Activated CD8-positive, alpha-beta memory T cell treated with anti-CD3 and anti-CD28 coated beads, Interleukin-2, amount 50 U/mL, for 48 hours (primary cell): ENCODE measurements around the gene FAM193B.

ENCODE experiments used
- DNase-seq: peaks from one replicate; pipeline ENCODE4 v3.0.0-alpha.2; 2020

The FAM193B gene

GRCh38 chr5:177483042-177483441 is 71.3 kb downstream of the FAM193B start:
- DNase-seq = no peak

GRCh38 chr5:177482359-177482795 is 72.0 kb downstream of the FAM193B start:
- DNase-seq = no peak

- no peak for DNase-seq
Observed at GRCh38 chr5:177479774-177480173, 74.6 kb downstream of the FAM193B start.

- peak; percentile 76 for DNase-seq
Observed at GRCh38 chr5:177478711-177479646, 75.4 kb downstream of the FAM193B start.

GRCh38 chr5:177477701-177478477 is 76.5 kb downstream of the FAM193B start:
- no peak for DNase-seq

- no peak for DNase-seq
Observed at GRCh38 chr5:177476531-177477233, 77.7 kb downstream of the FAM193B start.

- DNase-seq = no peak
Observed at GRCh38 chr5:177475563-177476427, 78.6 kb downstream of the FAM193B start.

GRCh38 chr5:177474846-177475562 is 79.4 kb downstream of the FAM193B start:
- DNase-seq = no peak

GRCh38 chr5:177474002-177474476 is 80.3 kb downstream of the FAM193B start:
- DNase-seq = no peak

- no peak for DNase-seq
Observed at GRCh38 chr5:177473443-177474001, 80.8 kb downstream of the FAM193B start, which contains the start of gene DBN1. Gene DBN1 (minus strand): TSS chr5:177473634. CDS start chr5:177473521, 113 bp downstream.

- DNase-seq = peak; percentile 89
Observed at GRCh38 chr5:177472460-177473442, 81.6 kb downstream of the FAM193B start.

- peak; percentile 79 for DNase-seq
Observed at GRCh38 chr5:177471610-177472356, 82.6 kb downstream of the FAM193B start.

GRCh38 chr5:177470759-177471536 is 83.4 kb downstream of the FAM193B start:
- no peak for DNase-seq
